GM19023 (cell line): Measurements from ENCODE around the gene MAN1C1.
"Not testable (repeated sequence)": the region's sequence is repeated elsewhere in the genome, so short reads cannot be mapped to it uniquely, and the experiment has no call there.

Source experiments
- ATAC-seq: cut with Tn5 transposase; IDR thresholded peaks from one replicate; pipeline ENCODE4 v1.9.1; 2021; ENCODE audit warnings: mild to moderate bottlenecking, moderate library complexity; ENCODE audit not compliant: unreplicated experiment

Gene MAN1C1

GRCh38 chr1:25732821-25733220, 116.2 kb downstream of the MAN1C1 start:
- ATAC-seq = no peak

- no peak for ATAC-seq
Measured at GRCh38 chr1:25733271-25733670, 116.7 kb downstream of the MAN1C1 start.

- ATAC-seq = not testable (repeated sequence)
Measured at GRCh38 chr1:25734991-25735390, 118.4 kb downstream of the MAN1C1 start.

- no peak for ATAC-seq
Measured at GRCh38 chr1:25735956-25736529, 119.5 kb downstream of the MAN1C1 start.

GRCh38 chr1:25737130-25737529, 120.5 kb downstream of the MAN1C1 start:
- no peak for ATAC-seq

GRCh38 chr1:25738499-25738898, 121.9 kb downstream of the MAN1C1 start:
- no peak for ATAC-seq

GRCh38 chr1:25739341-25739740, 122.8 kb downstream of the MAN1C1 start:
- ATAC-seq = no peak

GRCh38 chr1:25740071-25740470, 123.5 kb downstream of the MAN1C1 start:
- no peak for ATAC-seq

- ATAC-seq = no peak
Measured at GRCh38 chr1:25742316-25742715, 125.7 kb downstream of the MAN1C1 start.

GRCh38 chr1:25743164-25744139, 126.9 kb downstream of the MAN1C1 start:
- no peak for ATAC-seq

GRCh38 chr1:25744140-25744581, 127.6 kb downstream of the MAN1C1 start:
- ATAC-seq = no peak

- ATAC-seq = no peak
Measured at GRCh38 chr1:25744636-25745425, 128.2 kb downstream of the MAN1C1 start.

- ATAC-seq = no peak
Measured at GRCh38 chr1:25746299-25747045, 129.9 kb downstream of the MAN1C1 start.

- ATAC-seq = no peak
Measured at GRCh38 chr1:25747046-25747719, 130.6 kb downstream of the MAN1C1 start.

GRCh38 chr1:25748531-25749205, 132.1 kb downstream of the MAN1C1 start:
- ATAC-seq = no peak

- no peak for ATAC-seq
Measured at GRCh38 chr1:25750923-25751605, 134.5 kb downstream of the MAN1C1 start.

- no peak for ATAC-seq
Measured at GRCh38 chr1:25754470-25755181, 138.0 kb downstream of the MAN1C1 start.

GRCh38 chr1:25755475-25756125, 139.0 kb downstream of the MAN1C1 start:
- ATAC-seq = no peak
